NOMO-1 treated with dmso at 0.1 percent for 144 hours (cell line): ENCODE data around the gene MKNK1.
A peak's percentile ranks its signal among the peaks of the same experiment; 100 is the strongest.

ENCODE experiments used
- DNase-seq: peaks from one replicate; lab custom pipeline; 2025; ENCODE audit not compliant: unreplicated experiment; lab: John Stamatoyannopoulos, UW

Gene MKNK1

DNA sequence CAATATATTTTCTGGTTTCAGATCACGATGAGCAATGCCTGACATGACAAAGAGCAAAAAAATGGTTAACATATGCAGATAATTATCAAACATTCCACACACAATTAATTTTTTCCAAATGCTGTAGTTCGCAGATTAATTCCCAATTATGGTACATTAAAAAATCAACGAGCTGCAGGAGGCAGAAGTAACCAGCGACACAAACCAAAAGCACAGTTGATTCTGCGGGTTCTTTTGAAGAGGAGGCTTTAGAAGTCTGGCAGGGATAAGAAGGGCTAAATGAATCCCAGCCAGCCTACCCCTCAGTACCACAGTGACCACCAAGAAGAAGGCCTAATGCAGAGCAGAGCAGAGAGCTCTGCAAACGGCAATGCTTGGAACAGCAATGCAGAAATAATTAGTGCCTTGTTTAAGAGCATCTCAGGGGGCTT lies 35.6 kb downstream of the MKNK1 start:
- DNase-seq = no peak

- no peak for DNase-seq
Observed at GRCh38 chr1:46563341-46563740, 40.7 kb downstream of the MKNK1 start.

DNA sequence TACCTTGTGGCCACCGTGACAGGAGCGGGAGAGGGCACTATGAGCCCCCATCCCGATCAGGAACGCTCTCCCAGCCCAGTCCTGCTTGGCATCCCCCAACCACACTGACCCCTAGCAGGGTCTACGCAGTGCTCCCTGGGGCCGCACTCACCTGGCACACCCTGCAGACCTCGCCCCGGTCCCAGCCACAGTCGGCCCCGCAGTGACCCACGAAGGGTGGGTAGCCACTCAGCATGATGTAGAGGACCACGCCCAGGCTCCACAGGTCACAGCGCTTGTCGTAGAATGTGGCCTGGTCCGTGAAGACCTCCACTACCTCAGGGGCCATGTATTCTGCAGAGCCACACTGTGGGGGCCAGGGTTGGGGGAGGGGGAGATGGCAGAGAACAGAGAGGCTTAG lies 41.6 kb downstream of the MKNK1 start:
- no peak for DNase-seq

DNA sequence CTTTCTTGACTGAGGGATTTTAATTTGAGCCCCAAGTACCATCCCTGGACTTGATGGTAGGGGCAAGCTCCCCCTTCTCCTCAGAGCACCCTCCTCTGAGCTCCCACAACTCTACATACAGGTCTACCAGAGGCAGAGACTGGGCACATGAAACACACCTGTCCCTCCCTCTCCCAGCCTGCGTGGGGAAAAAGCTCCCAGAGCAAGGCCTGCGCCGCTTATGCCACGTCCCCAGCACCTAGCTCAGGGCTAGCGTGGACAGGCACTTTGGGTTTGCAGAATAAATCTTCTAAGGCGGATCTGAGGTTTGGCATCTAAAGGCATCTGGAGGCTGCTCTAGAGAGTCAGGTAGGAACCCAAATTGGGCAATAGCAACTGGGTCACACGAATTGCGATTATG lies 45.1 kb downstream of the MKNK1 start:
- DNase-seq = no peak

DNA sequence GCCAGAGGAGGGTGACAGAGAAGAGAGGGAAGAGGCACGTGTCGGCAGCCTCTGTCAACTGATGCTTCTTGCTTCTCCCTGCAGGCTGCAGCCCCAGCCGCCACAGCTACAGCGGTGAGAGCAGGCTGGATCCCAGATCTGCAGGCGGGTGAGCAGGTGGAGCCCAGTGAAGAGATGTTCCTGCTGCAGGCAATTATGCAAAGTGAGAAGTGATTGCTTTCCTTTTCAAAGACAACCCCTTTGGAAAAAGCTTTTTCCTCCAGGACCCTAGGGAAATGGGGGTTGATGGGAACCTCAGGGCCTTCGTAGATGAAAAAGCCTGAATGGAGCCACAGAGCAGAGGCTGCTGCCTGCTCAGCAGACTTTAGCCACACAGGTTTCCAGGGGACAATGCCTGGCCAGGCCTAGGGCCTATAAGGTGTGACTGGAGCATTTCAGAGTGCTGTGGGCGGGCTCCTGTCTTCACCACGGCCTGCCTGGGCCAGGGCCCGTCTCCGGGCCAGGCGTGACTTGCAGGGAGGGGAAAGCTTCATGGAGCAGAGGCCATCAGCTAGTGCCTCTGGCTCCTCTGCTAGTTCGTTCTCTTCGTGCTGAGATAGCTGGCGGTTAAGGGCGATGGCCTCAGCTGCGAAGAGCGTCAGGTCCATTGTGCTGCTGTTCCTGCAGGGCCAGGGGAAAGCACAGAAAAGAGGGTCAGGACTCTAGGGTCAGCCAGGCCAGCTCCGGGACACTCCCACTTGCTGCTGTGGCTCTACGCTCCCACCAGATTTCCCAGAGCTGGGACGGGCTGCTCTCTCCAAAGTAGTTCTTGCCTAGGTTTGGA lies 45.7 kb downstream of the MKNK1 start:
- DNase-seq = no peak

DNA sequence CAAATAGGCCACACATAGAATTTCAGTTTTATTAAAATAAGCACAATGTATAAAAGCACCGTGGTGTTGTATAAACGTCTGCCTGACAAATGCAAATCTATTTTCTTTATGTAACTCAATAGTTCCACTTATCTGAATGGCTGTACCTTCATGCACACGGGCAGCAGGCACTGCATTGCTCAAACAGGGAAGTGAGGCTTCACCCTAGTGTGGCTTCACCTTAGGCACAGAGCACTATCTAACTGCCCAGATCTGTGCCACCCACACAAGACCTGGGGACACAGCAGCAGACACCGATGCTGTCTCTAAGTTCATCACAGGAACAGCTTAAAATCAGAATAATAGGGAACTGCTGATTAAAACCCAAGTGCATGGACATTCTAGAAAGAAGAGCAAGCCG lies 46.7 kb downstream of the MKNK1 start:
- no peak for DNase-seq

GRCh38 chr1:46556822-46557221 lies 47.2 kb downstream of the MKNK1 start:
- no peak for DNase-seq

GRCh38 chr1:46555826-46556619 lies 48.0 kb downstream of the MKNK1 start:
- DNase-seq = no peak

DNA sequence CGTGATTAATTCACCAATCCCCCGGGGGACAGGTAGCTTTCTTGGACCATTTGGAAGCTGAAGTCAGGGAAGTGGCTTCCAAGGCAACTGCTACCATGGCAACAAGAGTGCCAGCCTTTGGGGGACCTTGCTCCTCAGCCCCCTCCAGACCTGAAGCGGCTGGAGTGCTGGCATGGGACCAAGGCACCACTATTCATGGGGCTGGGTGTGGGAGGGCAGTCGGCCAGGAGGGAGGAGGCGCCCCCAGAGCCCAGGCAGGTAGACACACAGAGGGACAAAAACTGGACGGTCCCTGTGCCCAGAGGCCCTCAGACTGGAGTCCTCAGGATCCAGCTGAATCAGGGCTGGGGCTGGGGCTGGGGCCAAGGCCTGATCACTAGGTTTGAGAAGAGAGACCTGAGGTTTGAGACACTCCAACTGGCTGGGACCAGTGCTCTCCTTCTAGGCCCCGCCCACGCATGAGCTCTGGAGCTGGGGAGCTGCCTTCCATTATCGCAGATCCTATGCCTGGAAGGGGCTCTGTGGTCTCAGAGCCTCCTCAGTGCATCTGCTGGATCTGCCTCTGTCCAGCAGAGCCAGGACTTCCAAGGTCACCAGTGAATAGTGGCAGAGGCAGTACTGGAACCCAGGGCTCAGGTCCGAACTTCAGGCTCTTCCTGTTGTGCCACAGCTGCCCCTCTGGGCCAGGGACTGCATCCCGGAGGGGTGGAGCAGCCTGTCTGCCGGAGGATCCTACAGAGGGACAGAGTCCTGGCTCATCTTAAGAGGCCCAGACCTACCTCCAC lies 49.3 kb downstream of the MKNK1 start:
- no peak for DNase-seq

DNA sequence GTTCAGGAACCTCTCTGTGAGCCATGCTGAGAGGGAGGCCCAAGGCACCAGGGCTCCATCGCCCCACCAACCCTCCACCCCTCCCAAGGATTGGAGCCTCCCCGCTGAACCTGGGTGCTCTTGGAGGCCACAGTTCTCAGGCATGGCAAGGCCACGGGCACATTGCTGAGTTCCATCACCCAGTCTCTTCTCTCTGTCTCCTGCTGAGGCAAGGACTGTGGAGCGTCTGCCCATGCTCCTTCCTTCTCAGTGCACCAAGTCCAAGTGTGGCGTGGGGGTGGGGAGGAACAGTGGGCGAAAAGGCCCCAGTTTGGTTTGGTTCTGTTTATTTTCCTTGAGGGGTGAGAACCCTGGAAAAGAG lies 49.9 kb downstream of the MKNK1 start:
- no peak for DNase-seq

- no peak for DNase-seq
Observed at GRCh38 chr1:46553506-46553905, 50.6 kb downstream of the MKNK1 start.

GRCh38 chr1:46552357-46553237 lies 51.5 kb downstream of the MKNK1 start:
- DNase-seq = no peak

DNA sequence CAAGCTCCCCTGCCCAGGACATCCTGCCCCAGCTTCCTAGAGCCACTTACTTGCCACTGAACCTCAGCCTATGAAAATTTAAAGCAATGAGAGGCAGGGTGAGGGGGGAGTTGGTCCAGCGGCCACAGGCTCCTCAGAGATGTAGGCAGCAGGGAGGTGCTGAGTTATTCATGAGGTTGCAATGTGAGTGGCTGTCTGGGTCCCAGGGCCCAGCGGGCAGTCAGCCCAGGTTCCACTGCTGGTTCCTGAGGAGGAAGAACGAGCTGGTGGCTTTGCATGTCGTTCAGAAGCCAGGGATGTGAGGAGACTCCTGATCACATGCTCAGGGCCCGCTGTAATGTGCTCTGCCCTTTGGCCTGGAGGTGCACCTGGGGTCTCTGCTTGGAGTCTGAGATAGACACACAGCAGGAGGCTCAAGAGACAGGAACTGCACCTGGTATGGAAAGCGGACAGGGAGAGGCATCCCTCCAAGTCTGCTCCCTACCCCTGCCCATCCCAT lies 52.4 kb downstream of the MKNK1 start, which contains the start of gene KNCN:
KNCN (minus strand) TSS at position 51 of the 499 bp plus-strand sequence. CDS start 432 bp downstream, outside the sequence.
- no peak for DNase-seq

- DNase-seq = no peak
Observed at GRCh38 chr1:46550751-46551231, 53.3 kb downstream of the MKNK1 start.

GRCh38 chr1:46549697-46550681 lies 54.1 kb downstream of the MKNK1 start:
- DNase-seq = no peak

DNA sequence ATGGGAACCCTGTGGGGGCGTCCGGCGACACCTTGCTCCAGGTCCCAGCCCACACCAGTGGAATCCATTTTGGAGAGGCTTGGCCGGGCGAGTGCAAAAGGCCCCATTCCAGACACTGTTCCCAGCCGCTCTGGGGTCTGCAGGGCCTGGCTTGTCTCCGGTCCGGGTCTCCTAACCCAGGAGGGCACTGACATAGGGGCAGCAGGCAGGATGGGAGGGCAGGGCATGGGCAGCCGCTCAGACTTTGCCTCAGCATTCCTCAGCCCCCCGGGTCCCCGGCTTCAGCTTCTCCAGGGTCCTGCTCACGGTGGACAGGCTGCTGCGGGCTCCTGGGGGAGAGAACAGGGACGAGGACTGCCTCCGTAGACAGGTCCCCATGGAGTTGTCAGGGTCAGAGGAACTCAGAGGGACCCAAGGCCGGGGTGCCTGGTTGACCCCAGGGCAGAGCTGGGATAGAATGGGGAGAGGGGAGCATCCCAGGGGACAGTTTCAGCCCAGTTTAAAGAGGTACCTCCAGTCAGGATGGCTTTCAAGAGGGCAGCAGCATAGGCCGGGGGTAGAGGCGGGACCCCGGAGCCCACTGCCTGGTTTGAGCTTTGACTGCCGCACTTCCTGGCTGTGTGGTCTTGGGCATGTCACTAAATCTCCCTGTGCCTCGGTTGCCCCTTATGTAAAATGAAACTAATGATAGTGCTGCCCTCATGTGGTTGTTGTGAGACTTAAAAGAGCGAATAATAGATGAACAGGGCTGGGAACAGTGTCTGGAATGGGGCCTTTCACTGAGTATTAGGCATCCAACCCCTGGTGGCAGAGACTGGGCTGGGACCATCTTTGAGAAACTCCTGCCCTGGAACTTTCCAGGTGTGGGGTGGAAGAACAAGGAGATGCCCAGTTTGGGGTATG lies 56.3 kb downstream of the MKNK1 start:
- DNase-seq = no peak

GRCh38 chr1:46546210-46546609 lies 57.9 kb downstream of the MKNK1 start:
- no peak for DNase-seq

DNA sequence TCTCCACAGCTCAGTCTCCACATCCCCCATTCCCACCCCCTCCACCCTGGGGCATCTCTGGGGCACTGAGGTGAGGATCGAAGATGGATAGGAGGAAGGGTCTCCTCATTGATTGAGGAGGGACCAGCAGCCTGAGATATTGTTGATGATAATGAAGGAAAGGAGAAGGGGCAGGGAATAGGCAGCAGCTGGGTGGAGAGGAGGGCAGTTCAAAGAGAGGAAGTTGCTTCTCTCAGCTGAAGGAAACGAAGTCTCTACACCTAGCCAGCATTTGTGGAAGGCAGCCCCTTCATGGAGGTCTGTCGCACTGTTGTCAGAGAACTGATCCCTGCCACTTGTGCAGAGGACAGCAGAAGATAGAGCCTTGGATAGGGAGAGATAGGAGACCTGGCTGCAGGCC lies 58.3 kb downstream of the MKNK1 start:
- DNase-seq = peak; percentile 21
